WTC11 (cell line): ENCODE data around the gene FUT2.

Experiments used
- CREM ChIP-seq: sonication (generic); formaldehyde crosslinking; IDR thresholded peaks from 2 replicates; pipeline ENCODE4 v1.8.1; 2022; ENCODE audit warnings: mild to moderate bottlenecking, missing genetic modification reagents, moderate library complexity
- FOXJ3 ChIP-seq: sonication (generic); formaldehyde crosslinking; IDR thresholded peaks from 2 replicates; pipeline ENCODE4 v1.9.0; 2021; ENCODE audit warnings: missing genetic modification reagents, mild to moderate bottlenecking, borderline replicate concordance
- TF ChIP-seq, protein P1 (sequence below): fragments of 200-600 bp; IDR thresholded peaks from 2 replicates; pipeline ENCODE4 v1.8.0; 2022; ENCODE audit warnings: antibody characterized with exemption
- TF ChIP-seq, protein P2 (sequence below): sonication (generic); formaldehyde crosslinking; IDR thresholded peaks from 2 replicates; pipeline ENCODE4 v1.8.1; 2023; ENCODE audit warnings: mild to moderate bottlenecking, missing genetic modification reagents

- TF ChIP-seq CREM (CRISPR knock-in tag) (no peak), FOXJ3 (CRISPR knock-in tag) (no peak)
- TF ChIP-seq, protein P1, sequence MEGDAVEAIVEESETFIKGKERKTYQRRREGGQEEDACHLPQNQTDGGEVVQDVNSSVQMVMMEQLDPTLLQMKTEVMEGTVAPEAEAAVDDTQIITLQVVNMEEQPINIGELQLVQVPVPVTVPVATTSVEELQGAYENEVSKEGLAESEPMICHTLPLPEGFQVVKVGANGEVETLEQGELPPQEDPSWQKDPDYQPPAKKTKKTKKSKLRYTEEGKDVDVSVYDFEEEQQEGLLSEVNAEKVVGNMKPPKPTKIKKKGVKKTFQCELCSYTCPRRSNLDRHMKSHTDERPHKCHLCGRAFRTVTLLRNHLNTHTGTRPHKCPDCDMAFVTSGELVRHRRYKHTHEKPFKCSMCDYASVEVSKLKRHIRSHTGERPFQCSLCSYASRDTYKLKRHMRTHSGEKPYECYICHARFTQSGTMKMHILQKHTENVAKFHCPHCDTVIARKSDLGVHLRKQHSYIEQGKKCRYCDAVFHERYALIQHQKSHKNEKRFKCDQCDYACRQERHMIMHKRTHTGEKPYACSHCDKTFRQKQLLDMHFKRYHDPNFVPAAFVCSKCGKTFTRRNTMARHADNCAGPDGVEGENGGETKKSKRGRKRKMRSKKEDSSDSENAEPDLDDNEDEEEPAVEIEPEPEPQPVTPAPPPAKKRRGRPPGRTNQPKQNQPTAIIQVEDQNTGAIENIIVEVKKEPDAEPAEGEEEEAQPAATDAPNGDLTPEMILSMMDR, result no peak
- TF ChIP-seq, protein P2, sequence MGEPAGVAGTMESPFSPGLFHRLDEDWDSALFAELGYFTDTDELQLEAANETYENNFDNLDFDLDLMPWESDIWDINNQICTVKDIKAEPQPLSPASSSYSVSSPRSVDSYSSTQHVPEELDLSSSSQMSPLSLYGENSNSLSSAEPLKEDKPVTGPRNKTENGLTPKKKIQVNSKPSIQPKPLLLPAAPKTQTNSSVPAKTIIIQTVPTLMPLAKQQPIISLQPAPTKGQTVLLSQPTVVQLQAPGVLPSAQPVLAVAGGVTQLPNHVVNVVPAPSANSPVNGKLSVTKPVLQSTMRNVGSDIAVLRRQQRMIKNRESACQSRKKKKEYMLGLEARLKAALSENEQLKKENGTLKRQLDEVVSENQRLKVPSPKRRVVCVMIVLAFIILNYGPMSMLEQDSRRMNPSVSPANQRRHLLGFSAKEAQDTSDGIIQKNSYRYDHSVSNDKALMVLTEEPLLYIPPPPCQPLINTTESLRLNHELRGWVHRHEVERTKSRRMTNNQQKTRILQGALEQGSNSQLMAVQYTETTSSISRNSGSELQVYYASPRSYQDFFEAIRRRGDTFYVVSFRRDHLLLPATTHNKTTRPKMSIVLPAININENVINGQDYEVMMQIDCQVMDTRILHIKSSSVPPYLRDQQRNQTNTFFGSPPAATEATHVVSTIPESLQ (CRISPR knock-in tag), result no peak
These were observed 9.7 kb downstream of the FUT2 start for GRCh38 chr19:48705431-48705830.
